K562 (cell line): ENCODE data around the gene ESCO1. TPM values are rescaled to one million over a fixed set of nuclear protein-coding genes. Genes with fewer than 3 reads are reported as not detected.
A peak's percentile ranks its signal among the peaks of the same experiment; 100 is the strongest.

Experiments
- ATAC-seq: fragments of 200-7000 bp; cut with Tn5 transposase; 3 replicates; pipeline ENCODE4 v1.9.1; 2020; ENCODE audit warnings: moderate library complexity
- BruUV-seq: library from RNA; stranded (reverse); fragments of 400-500 nt; replicated peaks from 2 replicates; lab custom pipeline; 2021; lab: Mats Ljungman, UMichigan
- CTCF ChIA-PET: fragments of 300-600 bp; formaldehyde crosslinking; extraction: SDS; loops from one replicate; lab custom pipeline; 2021; ENCODE audit warnings: low intra/inter-chr PET ratio; lab: Yijun Ruan, JAX
- POLR2A ChIA-PET: fragments of 300-600, 350-650 bp; sonication (Branson Sonifier 250); formaldehyde crosslinking; extraction: SDS; loops from one replicate; lab custom pipeline; 2021; ENCODE audit warnings: antibody characterized with exemption, inconsistent platforms; lab: Yijun Ruan, JAX
- DNase-seq, 4 experiments: peaks; one replicate each; pipeline versions ENCODE4 v3.0.0 to v3.0.0-alpha.2; 2011 to 2018; ENCODE audit warnings: low spot score in 3 of 4, mixed read lengths in 3 of 4; ENCODE audit errors: extremely low read depth in 1 of 4
- FAIRE-seq: peaks from 2 replicates; lab custom pipeline; 2011; peaks lifted over from hg19 to GRCh38; lab: Jason Lieb, UNC
- H2AFZ ChIP-seq: 2 replicates; pipeline ENCODE4 v1.6.0; 2011; ENCODE audit warnings: low read depth, low read length, control low read depth, inconsistent platforms
- H3K27ac ChIP-seq: fragments of 200-600 bp; 3 replicates; pipeline ENCODE4 v1.8.0; 2011; ENCODE audit warnings: low read depth, mild to moderate bottlenecking, control low read depth, inconsistent platforms, low read length, moderate library complexity, mixed read lengths; ENCODE audit errors: extremely low read depth
- H3K27me3 ChIP-seq, 2 experiments: fragments of 300-600 bp in 1 of 2; 2 replicates in 1 of 2; 3 replicates in 1 of 2; pipeline versions ENCODE4 v1.6.0 to v1.8.0; 2011; ENCODE audit warnings: inconsistent platforms in 2 of 2, low read length in 2 of 2, mild to moderate bottlenecking in 1 of 2, mixed read lengths in 1 of 2, moderate library complexity in 1 of 2; ENCODE audit not compliant: control insufficient read depth in 2 of 2, insufficient read depth in 2 of 2
- H3K36me3 ChIP-seq: fragments of 300-600 bp; 3 replicates; pipeline ENCODE4 v1.8.0; 2011; ENCODE audit warnings: mild to moderate bottlenecking, low read length, inconsistent platforms; ENCODE audit not compliant: control insufficient read depth, insufficient read depth
- H3K4me1 ChIP-seq, 2 experiments: fragments of 200-600 bp in 1 of 2; replicated peaks in 1 of 2; 2 replicates in 1 of 2; 3 replicates in 1 of 2; pipeline versions ENCODE4 v1.5.1 to v1.8.0; 2011; ENCODE audit warnings: inconsistent platforms in 2 of 2, low read length in 2 of 2, mild to moderate bottlenecking in 1 of 2, mixed read lengths in 1 of 2, moderate library complexity in 1 of 2; ENCODE audit not compliant: control insufficient read depth in 2 of 2, insufficient read depth in 2 of 2
- H3K4me2 ChIP-seq: 2 replicates; pipeline ENCODE4 v1.6.1; 2011; ENCODE audit warnings: low read length, control low read depth, inconsistent platforms, mixed read lengths; ENCODE audit not compliant: insufficient read depth
- H3K4me3 ChIP-seq: fragments of 200-600 bp; sonication (generic), shearing (Covaris generic); 2 replicates; pipeline ENCODE4 v1.5.1; 2016; ENCODE audit warnings: control low read depth, inconsistent platforms
- H3K79me2 ChIP-seq: fragments of 200-600 bp; 3 replicates; pipeline ENCODE4 v1.8.0; 2011; ENCODE audit warnings: low read length, inconsistent platforms; ENCODE audit not compliant: control insufficient read depth, insufficient read depth
- H3K9ac ChIP-seq, 2 experiments: 2 replicates each; pipeline versions ENCODE4 v1.6.0 to v1.6.1; 2011; ENCODE audit warnings: low read depth in 2 of 2, low read length in 2 of 2, control low read depth in 1 of 2, inconsistent platforms in 1 of 2, mild to moderate bottlenecking in 1 of 2, mixed read lengths in 1 of 2; ENCODE audit not compliant: insufficient read depth in 1 of 2
- H3K9me1 ChIP-seq: one replicate; pipeline ENCODE4 v1.6.0; 2011; ENCODE audit warnings: inconsistent platforms, mild to moderate bottlenecking, low read length, moderate library complexity; ENCODE audit not compliant: control insufficient read depth, insufficient read depth
- H3K9me3 ChIP-seq: replicated peaks from 2 replicates; pipeline ENCODE4 v1.5.1; 2011; ENCODE audit warnings: low read depth, low read length, inconsistent platforms; ENCODE audit not compliant: control insufficient read depth, insufficient read depth
- H4K20me1 ChIP-seq: replicated peaks from 2 replicates; pipeline ENCODE4 v1.6.1; 2011; ENCODE audit warnings: low read length, inconsistent platforms, mixed read lengths; ENCODE audit not compliant: control insufficient read depth, insufficient read depth
- CTCF ChIP-seq, 3 experiments: IDR thresholded peaks in 2 of 3; conservative IDR thresholded peaks in 1 of 3; 2 replicates each; pipeline ENCODE4 v1.5.1; 2011 to 2012; ENCODE audit warnings: low read length in 3 of 3, mild to moderate bottlenecking in 3 of 3, control low read depth in 2 of 3, improper control_type of control experiment in 1 of 3, inconsistent platforms in 1 of 3, low read depth in 1 of 3, mixed read lengths in 1 of 3, moderate library complexity in 1 of 3; ENCODE audit not compliant: insufficient read depth in 2 of 3
- FOXA1 ChIP-seq: fragments of 450-650 bp; IDR thresholded peaks from 2 replicates; pipeline ENCODE4 v1.6.1; 2016; ENCODE audit warnings: mild to moderate bottlenecking, borderline replicate concordance
- POLR3A ChIP-seq: IDR thresholded peaks from 2 replicates; pipeline ENCODE4 v1.6.1; 2011; ENCODE audit warnings: borderline replicate concordance, mild to moderate bottlenecking, moderate library complexity; ENCODE audit not compliant: insufficient read length, insufficient read depth; ENCODE audit errors: extremely low read depth
- RAD21 ChIP-seq, 2 experiments: fragments of 250-450 bp in 1 of 2; fragments of 450-650 bp in 1 of 2; sonication (Bioruptor Pico) in 1 of 2; formaldehyde crosslinking in 1 of 2; IDR thresholded peaks in 1 of 2; conservative IDR thresholded peaks in 1 of 2; 2 replicates each; pipeline versions ENCODE4 v1.4.0 to v1.8.0; 2020 to 2022; ENCODE audit warnings: mild to moderate bottlenecking in 2 of 2, moderate library complexity in 1 of 2
- WGBS: fragments of 100-300 bp; shearing (Covaris generic); methylation state at CpG from one replicate; pipeline ENCODE4 v1.1.6; 2016; ENCODE audit warnings: low coverage, mixed read lengths; ENCODE audit not compliant: insufficient coverage; ENCODE audit errors: missing lambda C conversion rate; 5-methylcytosine and 5-hydroxymethylcytosine counted together
- in situ Hi-C: fragments of 300-500 bp; cut with MboI; formaldehyde crosslinking; loops from 4 replicates; pipeline ENCODE4 v1.15.0; 2018; ENCODE audit warnings: inconsistent platforms, mixed read lengths
- intact Hi-C: fragments of 100-400 bp; cut with micrococcal nuclease; formaldehyde crosslinking; loops from 2 replicates; pipeline ENCODE4 v1.14.2; 2022
- polyA plus RNA-seq, 8 experiments: library from polyadenylated mRNA; depleted of rRNA in 4 of 8; stranded (reverse) in 5 of 8; unstranded in 3 of 8; fragments of >200 nt; fragmentation: Nextera tagmentation in 2 of 8; fragmentation: Illumina TruSeq in 1 of 8; extraction: Ambion mirVana in 2 of 8; extraction: Trizol in 1 of 8; gene quantifications; 2 replicates each; pipeline versions ENCODE4 v1.2.1 to v1.2.3, GENCODE V29; 2011 to 2014; ENCODE audit warnings: inconsistent platforms in 1 of 8, missing spikeins in 1 of 8
- total RNA-seq, 7 experiments: library from RNA; depleted of rRNA in 6 of 7; stranded (reverse); fragments of >200 nt in 6 of 7; fragmentation: Illumina TruSeq in 2 of 7; extraction: Trizol in 2 of 7; gene quantifications; 2 replicates each; pipeline versions ENCODE4 v1.2.1 to v1.2.3, GENCODE V29; 2011 to 2021; ENCODE audit warnings: low replicate concordance in 1 of 7

ESCO1 gene
- total and polyA plus RNA-seq, 9 of the 15 experiments (the other 6 are each of a cell fraction or from before 2014, with no cell fraction given): 15.0 to 31.3 (median 19.6) TPM

- Histone ChIP-seq H3K9me1 (no peaks in the 10 kb centered on the region), H2AFZ (no peak overlapping the region), H4K20me1 (no peaks in the 10 kb centered on the region), H3K79me2 (no peaks in the 10 kb centered on the region), H3K27me3 (peaks cover 3 to 9% of the 10 kb centered on the region in 2 experiments; a peak in 3 of 5 replicates), H3K27ac (no peak overlapping the region), H3K4me3 (no peak overlapping the region), H3K9ac (no peak overlapping the region), H3K36me3 (no peaks in the 10 kb centered on the region), H3K4me1 (no peaks in the 10 kb centered on the region), H3K9me3 (no peaks in the 10 kb centered on the region), H3K4me2 (no peak overlapping the region)
- 35% methylated on average over 5 of the region's 5 CpGs for WGBS
- ChIA-PET CTCF (interaction anchor here (0.9 kb wide), 1 partner anchor 314 kb away, joined by 3 read pairs; no protein-coding TSS in a partner anchor), POLR2A (interaction anchor here (0.6 to 1.2 kb wide), 4 partner anchors 9 to 113 kb away, joined by 3 to 4 read pairs (median 3); no protein-coding TSS in a partner anchor)
- ATAC-seq (peak; percentile 70), DNase-seq (no peak), FAIRE-seq (no peak)
- BruUV-seq: no TSS peak
- peak in 1 of 3 experiments; percentile 8; a peak in 1 of 6 replicates for TF ChIP-seq CTCF (IDR thresholded peaks at IDR 0.05 in 2 of 3, conservative IDR thresholded peaks at IDR 0.05 in 1 of 3; ENCODE audit: insufficient read depth in 2 of 3, low read depth in 1 of 3, low read length in 3 of 3)
- TF ChIP-seq POLR3A: no peak
- TF ChIP-seq FOXA1: no peak
- TF ChIP-seq RAD21 (CRISPR knock-in tag; conservative IDR thresholded peaks at IDR 0.05 in 1 of 2, IDR thresholded peaks at IDR 0.05 in 1 of 2): peak in 1 of 2 experiments; percentile 30; a peak in 1 of 4 replicates
- intact Hi-C loops: no loop called here
- in situ Hi-C loops: no loop called here
These were observed 91.4 kb downstream of the ESCO1 start for GRCh38 chr18:21509062-21509461.
